OCI-LY7 (cell line): ENCODE data around the gene PTCRA.

Experiments used
- CTCF ChIP-seq: fragments of 200-600 bp; sonication (generic); conservative IDR thresholded peaks from 2 replicates; pipeline ENCODE4 v1.5.1; 2014; ENCODE audit warnings: mild to moderate bottlenecking, antibody characterized with exemption, low read length, moderate library complexity, mixed read lengths
- EZH2phosphoT487 ChIP-seq: fragments of 200-600 bp; sonication (generic); IDR thresholded peaks from 2 replicates; pipeline ENCODE4 v1.6.1; 2018; ENCODE audit warnings: low read depth, borderline replicate concordance, mild to moderate bottlenecking, mixed run types, antibody characterized with exemption, low read length, moderate library complexity, mixed read lengths

GRCh38 chr6:42877695-42878094 lies 38.2 kb upstream of the PTCRA start:
- TF ChIP-seq CTCF (no peak), EZH2phosphoT487 (no peak)
